PC-9 (cell line): Measurements from ENCODE around the gene DNAH11. TPM values are rescaled to one million over a fixed set of nuclear protein-coding genes. Genes with fewer than 3 reads are reported as not detected.

Source experiments
- BruUV-seq: library from RNA; stranded (reverse); fragments of 400-500 nt; replicated peaks from 2 replicates; lab custom pipeline; 2021; lab: Mats Ljungman, UMichigan
- CTCF ChIA-PET: fragments of 300-600 bp; sonication (Branson Sonifier 250); formaldehyde crosslinking; loops from one replicate; lab custom pipeline; 2022; ENCODE audit warnings: antibody characterized with exemption; lab: Charles Lee
- POLR2A ChIA-PET: fragments of 300-600 bp; sonication (Branson Sonifier 250); formaldehyde crosslinking; loops from one replicate; lab custom pipeline; 2022; ENCODE audit warnings: antibody characterized with exemption; ENCODE audit not compliant: unreplicated experiment; lab: Charles Lee
- DNase-seq, 2 experiments: peaks; one replicate each; pipeline versions ENCODE4 v3.0.0 to v3.0.0-alpha.2; 2015 to 2022; ENCODE audit warnings: mixed read lengths in 1 of 2
- H2AFZ ChIP-seq: fragments of 200-600 bp; sonication (generic); 2 replicates; pipeline ENCODE4 v1.8.1; 2017; ENCODE audit warnings: antibody characterized with exemption
- H3F3A ChIP-seq: fragments of 200-600 bp; sonication (generic); 2 replicates; pipeline ENCODE4 v1.8.1; 2017; ENCODE audit warnings: antibody characterized with exemption, mild to moderate bottlenecking, low read depth; ENCODE audit not compliant: insufficient read depth
- H3K27ac ChIP-seq: fragments of 200-600 bp; sonication (generic); 2 replicates; pipeline ENCODE4 v1.6.1; 2016; ENCODE audit warnings: mixed run types
- H3K27me3 ChIP-seq: fragments of 200-600 bp; sonication (generic); 2 replicates; pipeline ENCODE4 v1.6.1; 2016; ENCODE audit warnings: low read depth, mixed run types; ENCODE audit not compliant: insufficient read depth
- H3K36me3 ChIP-seq: fragments of 200-600 bp; sonication (generic); 2 replicates; pipeline ENCODE4 v1.6.1; 2016; ENCODE audit warnings: low read depth, mixed run types
- H3K4me1 ChIP-seq: fragments of 200-600 bp; sonication (generic); replicated peaks from 2 replicates; pipeline ENCODE4 v1.6.1; 2016; ENCODE audit warnings: mixed run types; ENCODE audit not compliant: insufficient read depth
- H3K4me2 ChIP-seq: fragments of 200-600 bp; sonication (generic); 2 replicates; pipeline ENCODE4 v1.6.1; 2017; ENCODE audit warnings: mixed run types
- H3K4me3 ChIP-seq: fragments of 200-600 bp; sonication (generic); 2 replicates; pipeline ENCODE4 v1.6.1; 2016; ENCODE audit warnings: mixed run types
- H3K79me2 ChIP-seq: fragments of 200-600 bp; sonication (generic); 2 replicates; pipeline ENCODE4 v1.6.1; 2017; ENCODE audit warnings: low read depth, mixed run types
- H3K9me2 ChIP-seq: fragments of 200-600 bp; sonication (generic); 2 replicates; pipeline ENCODE4 v1.8.1; 2017; ENCODE audit warnings: mild to moderate bottlenecking; ENCODE audit not compliant: insufficient read depth
- H3K9me3 ChIP-seq: fragments of 200-600 bp; sonication (generic); 2 replicates; pipeline ENCODE4 v1.8.1; 2016; ENCODE audit warnings: low read depth; ENCODE audit not compliant: insufficient read depth
- H4K20me1 ChIP-seq: fragments of 200-600 bp; sonication (generic); 2 replicates; pipeline ENCODE4 v1.8.1; 2017; ENCODE audit not compliant: insufficient read depth
- EZH2 ChIP-seq: fragments of 200-600 bp; sonication (generic); IDR thresholded peaks from 2 replicates; pipeline ENCODE4 v1.8.0; 2017; ENCODE audit warnings: antibody characterized with exemption, low read depth
- intact Hi-C: fragments of 100-400 bp; cut with micrococcal nuclease; formaldehyde crosslinking; loops from one replicate; pipeline ENCODE4 v1.10.0; 2022; ENCODE audit not compliant: unreplicated experiment
- total RNA-seq: library from RNA; stranded (reverse); gene quantifications from 2 replicates; pipeline ENCODE4 v1.2.3, GENCODE V29; 2021
- TF ChIP-seq, protein P1 (sequence below): fragments of 200-600 bp; sonication (generic); conservative IDR thresholded peaks from 2 replicates; pipeline ENCODE4 v1.6.1; 2017; ENCODE audit warnings: mixed run types, antibody characterized with exemption, mild to moderate bottlenecking, moderate library complexity

DNAH11 gene
- total RNA-seq, 1 experiment from 2014 or later, result not detected

DNA sequence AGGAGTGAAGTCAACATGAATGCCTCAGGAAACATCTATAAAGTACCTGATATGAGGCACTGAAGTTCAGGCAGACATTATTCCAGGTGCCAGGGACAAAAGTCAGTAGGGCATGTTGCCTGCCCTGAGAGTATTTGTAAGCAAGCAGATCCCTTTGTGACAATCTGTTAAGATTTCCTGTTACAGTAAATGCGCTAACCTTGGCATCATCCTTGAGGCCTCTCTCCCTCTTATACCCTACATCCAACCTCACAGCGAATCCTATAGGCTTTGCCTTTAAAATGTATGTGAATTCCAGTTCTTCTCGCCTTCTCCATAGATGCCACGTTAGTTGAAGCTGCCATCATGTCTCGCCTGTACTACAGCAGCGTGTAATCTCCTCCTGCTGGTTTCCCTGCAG lies 165.3 kb downstream of the DNAH11 start:
- Histone ChIP-seq H2AFZ (no peak overlapping the region), H3K27me3 (peaks cover 50% of the 10 kb centered on the region), H3K9me2 (no peaks in the 10 kb centered on the region), H3K36me3 (no peaks in the 10 kb centered on the region), H3K9me3 (no peaks in the 10 kb centered on the region), H3K27ac (no peak overlapping the region), H3K79me2 (no peaks in the 10 kb centered on the region), H3F3A (no peaks in the 10 kb centered on the region), H3K4me2 (no peak overlapping the region), H4K20me1 (no peaks in the 10 kb centered on the region), H3K4me1 (no peaks in the 10 kb centered on the region), H3K4me3 (no peak overlapping the region)
- ChIA-PET POLR2A (no interaction called here), CTCF (no interaction called here)
- TF ChIP-seq, protein P1, sequence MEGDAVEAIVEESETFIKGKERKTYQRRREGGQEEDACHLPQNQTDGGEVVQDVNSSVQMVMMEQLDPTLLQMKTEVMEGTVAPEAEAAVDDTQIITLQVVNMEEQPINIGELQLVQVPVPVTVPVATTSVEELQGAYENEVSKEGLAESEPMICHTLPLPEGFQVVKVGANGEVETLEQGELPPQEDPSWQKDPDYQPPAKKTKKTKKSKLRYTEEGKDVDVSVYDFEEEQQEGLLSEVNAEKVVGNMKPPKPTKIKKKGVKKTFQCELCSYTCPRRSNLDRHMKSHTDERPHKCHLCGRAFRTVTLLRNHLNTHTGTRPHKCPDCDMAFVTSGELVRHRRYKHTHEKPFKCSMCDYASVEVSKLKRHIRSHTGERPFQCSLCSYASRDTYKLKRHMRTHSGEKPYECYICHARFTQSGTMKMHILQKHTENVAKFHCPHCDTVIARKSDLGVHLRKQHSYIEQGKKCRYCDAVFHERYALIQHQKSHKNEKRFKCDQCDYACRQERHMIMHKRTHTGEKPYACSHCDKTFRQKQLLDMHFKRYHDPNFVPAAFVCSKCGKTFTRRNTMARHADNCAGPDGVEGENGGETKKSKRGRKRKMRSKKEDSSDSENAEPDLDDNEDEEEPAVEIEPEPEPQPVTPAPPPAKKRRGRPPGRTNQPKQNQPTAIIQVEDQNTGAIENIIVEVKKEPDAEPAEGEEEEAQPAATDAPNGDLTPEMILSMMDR, result no peak
- TF ChIP-seq EZH2, result no peak
- no TSS peak for BruUV-seq
- DNase-seq, result no peak
- intact Hi-C loops, result no loop called here

DNA sequence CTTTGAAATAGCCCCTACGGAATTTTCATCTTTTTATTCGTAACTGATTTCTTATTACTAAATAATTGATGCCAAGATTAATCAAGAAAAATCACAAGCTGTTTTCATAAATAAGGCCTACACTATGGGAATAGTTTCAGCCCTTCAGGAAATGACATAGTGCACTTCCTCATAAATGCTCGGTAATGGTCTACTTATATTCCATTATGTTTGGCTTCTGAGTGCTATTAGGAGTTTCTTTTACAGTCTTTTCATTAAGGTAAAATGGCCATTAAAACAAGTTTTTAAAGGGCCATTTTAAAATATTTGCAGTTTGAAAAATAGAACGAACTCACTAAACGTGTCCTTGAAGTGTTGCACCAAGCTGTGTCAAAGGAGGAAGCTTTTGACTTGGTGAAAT lies 174.5 kb downstream of the DNAH11 start:
- intact Hi-C loops, result no loop called here
- Histone ChIP-seq H3K9me3 (no peaks in the 10 kb centered on the region), H3K27ac (no peak overlapping the region), H3K36me3 (no peaks in the 10 kb centered on the region), H3K4me2 (no peak overlapping the region), H3K27me3 (peaks cover 56% of the 10 kb centered on the region), H3K4me1 (no peaks in the 10 kb centered on the region), H3K9me2 (no peaks in the 10 kb centered on the region), H3K79me2 (no peaks in the 10 kb centered on the region), H2AFZ (no peak overlapping the region), H3F3A (no peaks in the 10 kb centered on the region), H3K4me3 (no peak overlapping the region), H4K20me1 (no peaks in the 10 kb centered on the region)
- TF ChIP-seq, protein P1, result no peak
- no peak for TF ChIP-seq EZH2
- DNase-seq, result peak in 1 of 2 experiments; percentile 8
- ChIA-PET CTCF (no interaction called here), POLR2A (no interaction called here)
- BruUV-seq, result no TSS peak

DNA sequence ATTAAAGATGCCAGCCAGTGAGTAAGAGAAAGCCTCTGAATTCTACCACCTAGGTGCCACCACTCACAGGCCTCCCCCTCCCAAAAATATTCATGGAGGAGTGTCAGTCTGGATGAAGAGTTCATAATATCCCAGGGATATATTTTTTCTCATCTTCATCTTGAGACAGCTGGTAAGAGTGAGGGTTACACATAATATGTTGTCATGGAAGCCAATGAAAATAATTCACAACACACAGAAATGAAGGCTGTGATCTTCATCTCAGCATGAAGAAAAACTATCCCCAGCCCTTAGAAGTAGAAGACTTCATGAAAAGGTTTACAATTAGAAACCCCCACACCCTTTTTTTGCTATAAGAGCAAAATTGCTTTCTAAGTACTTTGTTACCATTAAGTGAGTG lies 175.6 kb downstream of the DNAH11 start:
- no peaks in the 10 kb centered on the region for H3K9me2 ChIP-seq
- ChIA-PET POLR2A (interaction anchor here (0.7 kb wide), 1 partner anchor 1629 kb away, joined by 3 read pairs; no protein-coding TSS in a partner anchor), CTCF (no interaction called here)
- no peaks in the 10 kb centered on the region for H4K20me1 ChIP-seq
- no peak overlapping the region for H2AFZ ChIP-seq
- H3K4me3 ChIP-seq, result no peak overlapping the region
- H3K27me3 ChIP-seq, result peaks cover 46% of the 10 kb centered on the region
- H3K27ac ChIP-seq, result no peak overlapping the region
- no peak for TF ChIP-seq EZH2
- TF ChIP-seq, protein P1, result no peak
- no peaks in the 10 kb centered on the region for H3K36me3 ChIP-seq
- H3F3A ChIP-seq, result no peaks in the 10 kb centered on the region
- no peak overlapping the region for H3K4me2 ChIP-seq
- H3K4me1 ChIP-seq, result no peaks in the 10 kb centered on the region
- H3K79me2 ChIP-seq, result no peaks in the 10 kb centered on the region
- no TSS peak for BruUV-seq
- H3K9me3 ChIP-seq, result no peaks in the 10 kb centered on the region
- intact Hi-C loops, result no loop called here
- DNase-seq, result no peak
